T47D (cell line): ENCODE data around the gene TMPRSS7.
"Not testable (repeated sequence)": the region's sequence is repeated elsewhere in the genome, so short reads cannot be mapped to it uniquely, and the experiment has no call there.

Source experiments
- DNase-seq, 2 experiments: peaks; one replicate each; pipeline versions ENCODE4 v3.0.0 to v3.0.0-alpha.2; 2011 to 2012; ENCODE audit warnings: low read depth in 1 of 2, low spot score in 1 of 2
- JUND ChIP-seq: IDR thresholded peaks from 2 replicates; pipeline ENCODE4 v1.6.1; 2012; ENCODE audit warnings: low read depth
- in situ Hi-C: cut with HindIII; loops from 2 replicates; pipeline ENCODE4 v1.10.0; 2016; ENCODE audit warnings: low sequenced_read_pairs, low pct_unique_long_range_greater_than_20kb

Gene TMPRSS7

DNA sequence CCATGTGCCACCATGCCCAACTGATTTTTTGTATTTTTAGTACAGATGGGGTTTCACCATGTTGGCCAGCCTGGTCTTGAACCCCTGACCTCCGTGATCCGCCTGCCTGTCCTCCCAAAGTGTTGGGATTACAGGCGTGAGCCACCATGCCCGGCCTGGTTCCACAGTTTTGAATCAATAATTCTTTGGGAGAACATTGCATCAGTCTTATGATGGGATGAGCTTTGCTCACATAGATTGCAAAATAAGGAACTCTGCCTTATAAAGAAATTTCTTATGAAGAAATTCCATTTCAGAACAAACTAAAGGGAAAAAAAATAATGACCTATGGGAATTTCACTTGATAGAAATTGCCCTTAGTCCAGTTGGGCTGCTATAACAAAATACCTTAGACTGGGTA is 15.8 kb upstream of the TMPRSS7 start:
- no peak for DNase-seq
- in situ Hi-C loops: no loop called here
- TF ChIP-seq JUND: no peak

DNA sequence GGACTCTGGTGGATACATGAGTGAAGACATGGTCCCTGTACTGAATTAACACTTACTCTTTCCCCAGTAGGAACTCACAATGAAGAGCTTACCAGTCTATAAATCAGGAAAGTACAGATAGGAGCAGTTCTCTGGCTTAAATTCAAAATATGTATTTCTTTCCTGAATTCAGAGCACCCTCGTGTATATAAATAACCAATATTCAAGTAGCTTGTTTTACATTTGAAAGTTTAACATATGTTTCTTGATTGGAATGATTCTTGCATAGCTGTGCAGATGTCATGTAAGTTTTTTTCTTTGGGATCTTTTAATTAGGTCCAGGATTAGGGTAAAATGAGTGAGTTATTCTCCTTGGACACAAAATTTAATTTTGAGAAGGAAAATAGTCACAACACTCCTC is 14.8 kb upstream of the TMPRSS7 start:
- no peak for TF ChIP-seq JUND
- DNase-seq: no peak
- in situ Hi-C loops: no loop called here

DNA sequence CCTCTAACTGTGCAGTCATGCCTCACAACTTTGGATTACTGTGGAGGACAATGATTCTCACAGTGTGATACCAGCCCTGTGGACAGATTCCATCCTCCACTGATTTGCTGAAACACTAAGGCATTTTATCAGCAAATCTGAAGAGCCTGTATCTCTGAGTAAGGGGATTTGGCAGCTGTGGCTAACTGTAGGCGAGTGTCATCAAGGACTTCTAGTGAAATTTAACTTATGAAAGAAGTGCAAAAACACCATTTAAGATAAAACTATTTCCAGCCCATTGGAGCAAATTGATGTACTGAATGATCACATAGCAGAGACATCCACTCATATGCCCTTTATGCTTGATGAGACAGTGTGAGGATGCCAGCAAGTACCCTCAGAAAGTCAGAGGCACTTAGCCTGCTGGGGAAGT is 13.9 kb upstream of the TMPRSS7 start:
- in situ Hi-C loops: no loop called here
- TF ChIP-seq JUND: no peak
- no peak for DNase-seq

DNA sequence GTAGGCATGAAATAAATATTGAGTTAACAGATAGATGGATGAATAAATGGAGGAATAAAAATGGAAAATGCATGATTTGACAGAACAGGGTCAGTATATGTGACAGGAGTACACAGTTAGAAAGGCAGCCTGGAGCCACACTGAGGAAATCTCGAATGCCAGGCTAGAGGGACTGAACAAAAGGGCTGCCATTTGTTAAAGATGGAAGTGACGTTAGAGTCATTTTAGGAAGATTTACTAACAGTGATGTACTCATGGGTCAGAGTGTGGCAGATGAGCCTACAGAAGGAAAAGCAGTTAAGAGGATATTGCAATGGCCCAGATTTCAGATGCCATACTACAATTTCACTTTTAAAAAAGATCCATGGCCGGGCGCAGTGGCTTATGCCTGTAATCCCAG is 7.4 kb upstream of the TMPRSS7 start:
- in situ Hi-C loops: no loop called here
- no peak for TF ChIP-seq JUND
- no peak for DNase-seq

DNA sequence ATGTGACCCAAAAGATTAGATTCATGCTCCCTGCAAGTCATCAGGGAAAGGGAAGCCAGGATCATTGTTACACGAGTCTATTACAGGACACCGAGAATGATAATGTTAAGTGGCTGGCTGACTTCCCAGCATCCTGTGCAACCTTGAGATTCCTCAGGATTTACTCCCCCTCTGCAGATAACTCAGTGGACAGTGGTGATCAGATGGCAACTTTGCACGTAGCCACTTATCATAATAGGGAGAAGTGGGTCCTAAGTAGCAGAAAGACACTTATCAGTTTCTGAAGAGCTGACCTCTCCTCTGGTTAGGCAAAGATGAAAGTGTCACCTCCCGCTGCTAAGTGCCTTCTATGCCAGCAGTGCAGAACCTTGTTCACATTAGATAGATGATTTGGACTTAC is 6.7 kb upstream of the TMPRSS7 start:
- TF ChIP-seq JUND: no peak
- DNase-seq: no peak
- in situ Hi-C loops: no loop called here

DNA sequence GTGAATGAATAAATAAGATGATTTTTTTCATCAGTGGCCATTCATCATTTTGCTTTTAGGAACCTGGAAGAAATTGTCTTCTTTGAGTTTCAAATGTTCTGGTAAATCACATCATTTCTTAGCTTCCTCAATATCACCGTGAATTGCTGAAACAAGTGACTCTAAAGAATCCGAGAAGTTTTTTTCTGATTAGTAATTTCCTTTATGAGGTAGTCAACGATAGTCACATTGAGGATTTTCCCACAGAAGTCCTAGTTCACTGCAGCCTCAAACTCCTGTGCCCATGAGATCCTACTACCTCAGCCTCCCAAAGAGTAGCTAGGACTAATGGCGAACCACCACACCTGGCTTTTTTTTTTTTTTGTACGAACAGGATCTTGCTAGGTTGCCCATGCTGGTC is 3.6 kb upstream of the TMPRSS7 start:
- in situ Hi-C loops: no loop called here
- DNase-seq: no peak
- TF ChIP-seq JUND: no peak

DNA sequence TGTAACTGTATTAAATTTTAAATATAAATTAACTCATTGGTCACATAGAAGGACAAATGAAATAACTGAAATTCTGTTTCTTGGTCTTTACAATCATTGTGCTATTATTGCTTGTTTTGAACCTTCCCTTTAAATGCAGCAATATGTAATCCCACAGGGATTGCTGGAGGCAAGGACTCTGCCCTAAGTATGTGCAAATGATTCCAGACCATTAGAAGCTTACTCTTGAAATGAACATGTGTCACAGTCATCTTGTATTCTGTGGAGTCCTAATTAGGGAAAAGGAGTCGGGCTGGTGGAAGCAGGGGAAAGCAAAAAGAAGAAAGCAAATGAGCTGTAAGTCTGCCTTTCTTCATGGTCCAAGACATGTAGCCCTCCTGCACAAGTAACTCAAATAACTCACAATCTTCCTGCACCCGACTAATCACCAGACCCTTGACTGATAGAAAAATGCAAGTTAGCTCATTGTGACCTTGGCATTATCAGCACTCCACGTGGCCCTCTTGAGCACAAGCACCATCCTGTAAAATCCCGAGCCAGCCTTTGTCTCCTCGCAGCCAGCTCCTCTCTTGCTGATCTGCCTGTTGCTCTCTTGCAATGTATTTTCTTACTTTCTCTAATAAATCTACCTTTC is 2.3 kb upstream of the TMPRSS7 start:
- in situ Hi-C loops: no loop called here
- no peak for DNase-seq
- no peak for TF ChIP-seq JUND

DNA sequence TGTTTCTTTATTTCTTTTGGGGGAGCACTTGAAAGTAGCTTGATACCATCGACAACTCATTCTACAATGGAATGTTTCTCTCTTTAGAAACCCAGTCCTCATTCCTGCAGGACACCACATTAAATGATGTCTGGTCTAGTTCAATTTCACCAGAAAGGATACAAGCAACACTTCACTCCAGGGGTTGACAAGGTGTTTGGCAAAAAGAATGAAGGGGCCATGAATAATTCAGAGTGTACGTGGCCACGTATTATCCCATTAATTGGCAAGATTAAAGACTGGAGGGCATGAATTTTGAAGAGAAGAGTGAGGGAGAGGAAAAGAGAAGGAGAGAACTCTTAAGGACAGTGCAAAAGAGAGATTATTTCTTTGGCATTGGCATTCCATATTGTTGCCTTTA is 705 bp downstream of the TMPRSS7 start:
- TF ChIP-seq JUND: no peak
- in situ Hi-C loops: no loop called here
- no peak for DNase-seq

DNA sequence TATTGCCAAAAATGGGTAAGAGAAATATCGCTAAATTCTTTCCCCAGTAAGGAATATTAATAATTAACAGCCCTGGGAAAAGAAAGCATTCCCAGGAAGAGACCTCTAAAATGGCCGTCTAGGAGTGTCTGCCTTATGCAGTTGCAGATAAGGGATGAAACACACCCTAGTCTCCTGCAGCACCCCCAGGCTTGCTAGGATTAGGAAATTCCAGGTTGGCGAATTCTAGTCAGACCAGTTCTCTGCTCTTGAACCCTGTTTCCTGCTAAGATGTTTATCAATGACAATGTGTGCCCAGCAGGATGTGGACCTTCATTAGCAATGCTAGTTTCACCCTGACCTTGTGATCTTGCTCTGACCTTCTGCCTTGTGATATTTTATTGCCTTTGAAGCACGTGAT is 2.7 kb downstream of the TMPRSS7 start:
- DNase-seq: not testable (repeated sequence)

DNA sequence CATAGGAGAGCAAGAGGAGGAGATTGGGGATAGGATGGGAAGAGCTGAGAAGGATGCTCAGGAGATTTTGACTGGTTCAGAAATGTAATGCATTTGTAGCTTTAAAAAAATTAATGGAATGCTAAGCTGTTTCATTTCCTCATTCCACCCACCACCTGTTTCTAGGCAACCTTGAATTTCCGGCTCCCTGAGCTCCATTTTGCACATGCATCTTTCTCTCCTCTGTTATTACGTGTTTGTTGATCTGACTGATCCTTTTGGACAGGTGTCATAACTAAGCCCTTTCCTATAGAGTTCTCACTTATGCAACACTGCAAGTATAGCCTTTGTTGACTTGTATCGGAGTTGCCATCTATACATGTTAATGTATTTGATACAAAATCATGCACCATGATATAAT is 4.3 kb downstream of the TMPRSS7 start:
- no peak for TF ChIP-seq JUND
- in situ Hi-C loops: no loop called here
- DNase-seq: peak; percentile 8 to 55

More for the DNA sequence above, 2.7 kb downstream of the TMPRSS7 start:
- in situ Hi-C loops: not testable (repeated sequence)

DNA sequence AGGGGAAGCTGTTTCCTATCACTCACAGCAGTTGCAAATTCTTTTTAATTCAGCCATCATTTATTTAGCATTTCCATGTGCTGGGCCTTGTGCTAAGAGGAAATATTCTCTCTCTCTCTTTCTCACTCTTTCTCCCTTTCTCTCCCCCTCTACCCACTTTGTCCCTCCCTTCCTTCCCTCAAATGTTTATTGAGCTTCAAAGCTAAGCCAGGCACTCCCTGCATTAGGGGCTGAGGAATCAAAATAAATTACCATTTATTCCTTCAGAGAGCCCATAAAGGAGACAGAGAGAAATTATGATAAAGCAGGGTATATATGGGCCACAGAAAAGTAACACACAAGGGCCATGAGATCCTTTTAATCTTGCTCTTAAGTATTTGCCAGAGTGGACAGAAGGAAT is 6.8 kb downstream of the TMPRSS7 start:
- in situ Hi-C loops: no loop called here
- no peak for DNase-seq
- TF ChIP-seq JUND: no peak

DNA sequence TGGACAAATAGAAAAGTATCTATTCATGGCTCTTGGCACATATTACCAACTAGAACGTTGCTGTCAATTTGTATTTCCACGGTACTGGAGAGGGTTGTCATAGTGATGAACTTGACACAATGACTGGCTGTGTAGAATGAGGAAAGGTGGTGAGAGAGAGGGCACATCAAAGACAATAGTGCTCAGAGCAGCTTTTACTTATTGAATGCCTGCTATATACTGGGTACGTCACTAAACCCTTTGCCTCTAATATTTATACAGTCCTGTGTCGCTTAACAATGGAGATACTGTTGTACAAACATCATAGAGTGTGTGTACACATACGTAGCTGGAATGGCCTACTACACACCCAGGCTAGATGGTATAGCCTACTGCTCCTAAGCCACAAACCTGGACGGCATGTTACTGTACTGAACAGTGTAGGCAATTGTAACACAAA is 8.3 kb downstream of the TMPRSS7 start:
- in situ Hi-C loops: no loop called here

DNA sequence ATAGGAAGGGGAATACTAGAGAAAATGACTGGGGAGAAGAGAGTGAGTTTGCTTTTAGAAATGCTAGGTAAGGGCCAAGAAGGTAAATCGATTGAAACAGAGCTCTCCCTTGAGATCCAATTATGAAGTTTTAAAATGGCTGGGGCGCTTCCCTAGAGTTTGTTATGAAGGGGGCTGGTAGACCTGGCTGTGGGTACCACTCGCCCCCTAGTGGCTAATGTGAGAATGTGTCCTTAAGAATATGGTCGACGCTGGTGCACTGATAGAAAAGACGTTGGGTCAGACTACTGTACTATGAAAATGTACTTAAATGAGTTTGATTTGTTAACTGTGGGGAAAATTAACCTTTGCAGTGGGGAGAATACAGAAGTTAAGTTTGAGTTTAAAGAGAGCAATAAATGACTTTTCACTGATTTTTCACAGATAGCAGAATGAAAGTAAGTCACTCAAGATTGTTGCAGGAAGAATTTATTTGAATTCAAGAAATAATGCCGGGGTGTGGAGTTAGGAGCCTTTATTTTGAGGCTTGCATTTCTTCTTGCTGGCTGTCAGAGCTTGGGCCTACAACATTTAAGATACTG is 9.2 kb downstream of the TMPRSS7 start:
- in situ Hi-C loops: no loop called here
- no peak for TF ChIP-seq JUND
- peak; percentile 43 to 84 for DNase-seq

More for the DNA sequence above, 8.3 kb downstream of the TMPRSS7 start:
- TF ChIP-seq JUND: no peak
- DNase-seq: peak in 1 of 2 experiments; percentile 28

DNA sequence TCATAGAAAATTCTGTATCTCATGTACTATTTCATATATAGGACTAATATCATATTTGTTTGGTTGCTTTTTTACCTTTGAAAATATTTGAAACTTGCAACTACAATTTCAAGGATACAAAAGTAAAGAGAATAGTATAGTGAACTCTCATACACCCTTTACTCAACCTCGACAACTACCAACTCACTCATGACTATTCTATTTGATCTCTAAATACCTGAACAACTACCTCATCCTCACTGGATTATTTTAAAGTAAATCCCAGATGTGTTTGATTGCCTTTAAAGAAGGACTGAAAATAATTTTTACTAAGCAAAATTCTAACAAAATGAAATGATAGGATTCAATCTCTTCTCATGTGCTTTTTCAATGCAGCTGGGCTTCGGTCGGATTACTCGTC is 12.1 kb downstream of the TMPRSS7 start:
- no peak for DNase-seq
- TF ChIP-seq JUND: no peak
- in situ Hi-C loops: no loop called here
